ENCODE data around the gene RBM22. TPM values are rescaled to one million over a fixed set of nuclear protein-coding genes. Genes with fewer than 3 reads are reported as not detected.

The RBM22 gene
- total RNA-seq, 1 experiment from 2014 or later, result 31.6 TPM

GRCh38 chr5:150710165-150710564 is 9.3 kb upstream of the RBM22 start:
- Histone ChIP-seq H3K36me3 (ENCODE audit: low read depth, low read length) (peaks cover 47% of the 10 kb centered on the region), H3K9me3 (ENCODE audit: low read length) (no peaks in the 10 kb centered on the region), H3K27ac (ENCODE audit: low read length) (no peak overlapping the region), H2AFZ (ENCODE audit: low read length) (no peak overlapping the region), H4K20me1 (ENCODE audit: low read length) (no peaks in the 10 kb centered on the region), H3F3A (ENCODE audit: low read length, unreplicated experiment) (no peaks in the 10 kb centered on the region), H3K9me2 (replicated peaks; ENCODE audit: low read length) (no peaks in the 10 kb centered on the region), H3K79me2 (ENCODE audit: low read length) (no peaks in the 10 kb centered on the region), H3K4me2 (ENCODE audit: low read length) (no peak overlapping the region), H3K27me3 (ENCODE audit: low read length) (no peaks in the 10 kb centered on the region), H3K9ac (ENCODE audit: low read length) (no peak overlapping the region), H3K4me3 (ENCODE audit: low read length) (no peak overlapping the region), H3K4me1 (ENCODE audit: insufficient read depth, low read length) (no peaks in the 10 kb centered on the region)
- ChIA-PET POLR2A (ENCODE audit: unreplicated experiment) (no interaction called here), CTCF (interaction anchor here (0.6 kb wide), 1 partner anchor 137 kb away, joined by 9 read pairs; no protein-coding TSS in a partner anchor)
- DNase-seq, result peak; percentile 21
- TF ChIP-seq CTCF (conservative IDR thresholded peaks at IDR 0.05; ENCODE audit: low read depth, low read length), result peak; percentile 59
- no peak for TF ChIP-seq EZH2 (IDR thresholded peaks at IDR 0.05; ENCODE audit: low read length, unreplicated experiment)
- no TSS peak for BruUV-seq (replicated peaks)
- no peak for ATAC-seq
- intact Hi-C loops (cut with micrococcal nuclease), result no loop called here

- no TSS peak for BruUV-seq (replicated peaks)
- H3K4me2 ChIP-seq (ENCODE audit: low read length), result no peak overlapping the region
- ChIA-PET CTCF (no interaction called here), POLR2A (ENCODE audit: unreplicated experiment) (no interaction called here)
- no peaks in the 10 kb centered on the region for H3K27me3 ChIP-seq (ENCODE audit: low read length)
- H3K4me1 ChIP-seq (ENCODE audit: insufficient read depth, low read length), result peaks cover 3% of the 10 kb centered on the region; the same call in 1 of the 2 replicates
- H3K27ac ChIP-seq (ENCODE audit: low read length), result no peak overlapping the region
- no peaks in the 10 kb centered on the region for H3K9me3 ChIP-seq (ENCODE audit: low read length)
- H3K79me2 ChIP-seq (ENCODE audit: low read length), result no peaks in the 10 kb centered on the region
- H2AFZ ChIP-seq (ENCODE audit: low read length), result no peak overlapping the region
- ATAC-seq (no peak), DNase-seq (no peak)
- no peaks in the 10 kb centered on the region for H3K9me2 ChIP-seq (replicated peaks; ENCODE audit: low read length)
- no peaks in the 10 kb centered on the region for H3F3A ChIP-seq (ENCODE audit: low read length, unreplicated experiment)
- peaks cover 31% of the 10 kb centered on the region for H3K36me3 ChIP-seq (ENCODE audit: low read depth, low read length)
- no peak for TF ChIP-seq EZH2 (IDR thresholded peaks at IDR 0.05; ENCODE audit: low read length, unreplicated experiment)
- no peak for TF ChIP-seq CTCF (conservative IDR thresholded peaks at IDR 0.05; ENCODE audit: low read depth, low read length)
- no peak for TF ChIP-seq EZH2phosphoT487 (IDR thresholded peaks at IDR 0.05; ENCODE audit: borderline replicate concordance, low read length)
- H4K20me1 ChIP-seq (ENCODE audit: low read length), result no peaks in the 10 kb centered on the region
- H3K4me3 ChIP-seq (ENCODE audit: low read length), result no peak overlapping the region
- H3K9ac ChIP-seq (ENCODE audit: low read length), result no peak overlapping the region
- intact Hi-C loops (cut with micrococcal nuclease), result no loop called here
Measured at GRCh38 chr5:150706776-150707390, 6.0 kb upstream of the RBM22 start.

GRCh38 chr5:150703762-150704161 is 2.9 kb upstream of the RBM22 start:
- DNase-seq (no peak), ATAC-seq (no peak)
- no TSS peak for BruUV-seq (replicated peaks)
- Histone ChIP-seq H3K79me2 (ENCODE audit: low read length) (peaks cover 20% of the 10 kb centered on the region), H3K36me3 (ENCODE audit: low read depth, low read length) (peaks cover 9% of the 10 kb centered on the region; the same call in 1 of the 2 replicates), H3K9ac (ENCODE audit: low read length) (no peak overlapping the region), H3K9me3 (ENCODE audit: low read length) (no peaks in the 10 kb centered on the region), H2AFZ (ENCODE audit: low read length) (no peak overlapping the region), H4K20me1 (ENCODE audit: low read length) (0 out of 2 replicates have a peak, but pooled peaks cover 3% of the 10 kb centered on the region), H3K4me2 (ENCODE audit: low read length) (no peak overlapping the region), H3K9me2 (replicated peaks; ENCODE audit: low read length) (no peaks in the 10 kb centered on the region), H3K4me3 (ENCODE audit: low read length) (no peak overlapping the region), H3K27ac (ENCODE audit: low read length) (no peak overlapping the region), H3K4me1 (ENCODE audit: insufficient read depth, low read length) (peaks cover 17% of the 10 kb centered on the region), H3F3A (ENCODE audit: low read length, unreplicated experiment) (no peaks in the 10 kb centered on the region), H3K27me3 (ENCODE audit: low read length) (no peaks in the 10 kb centered on the region)
- TF ChIP-seq EZH2 (IDR thresholded peaks at IDR 0.05; ENCODE audit: low read length, unreplicated experiment), result no peak
- no peak for TF ChIP-seq CTCF (conservative IDR thresholded peaks at IDR 0.05; ENCODE audit: low read depth, low read length)
- no peak for TF ChIP-seq EZH2phosphoT487 (IDR thresholded peaks at IDR 0.05; ENCODE audit: borderline replicate concordance, low read length)
- ChIA-PET POLR2A (ENCODE audit: unreplicated experiment) (no interaction called here), CTCF (no interaction called here)
- intact Hi-C loops (cut with micrococcal nuclease), result no loop called here

All from PC-3 (cell line).